HL-60 (cell line): ENCODE measurements around the gene SP3.

ENCODE experiments used
- GABPA ChIP-seq: IDR thresholded peaks from 2 replicates; pipeline ENCODE4 v1.6.1; 2012; ENCODE audit warnings: low read depth
- TF ChIP-seq, protein P1 (sequence below): IDR thresholded peaks from one replicate; pipeline ENCODE4 v1.5.1; 2011; ENCODE audit warnings: low read length, control low read depth, inconsistent platforms; ENCODE audit not compliant: insufficient read depth

DNA sequence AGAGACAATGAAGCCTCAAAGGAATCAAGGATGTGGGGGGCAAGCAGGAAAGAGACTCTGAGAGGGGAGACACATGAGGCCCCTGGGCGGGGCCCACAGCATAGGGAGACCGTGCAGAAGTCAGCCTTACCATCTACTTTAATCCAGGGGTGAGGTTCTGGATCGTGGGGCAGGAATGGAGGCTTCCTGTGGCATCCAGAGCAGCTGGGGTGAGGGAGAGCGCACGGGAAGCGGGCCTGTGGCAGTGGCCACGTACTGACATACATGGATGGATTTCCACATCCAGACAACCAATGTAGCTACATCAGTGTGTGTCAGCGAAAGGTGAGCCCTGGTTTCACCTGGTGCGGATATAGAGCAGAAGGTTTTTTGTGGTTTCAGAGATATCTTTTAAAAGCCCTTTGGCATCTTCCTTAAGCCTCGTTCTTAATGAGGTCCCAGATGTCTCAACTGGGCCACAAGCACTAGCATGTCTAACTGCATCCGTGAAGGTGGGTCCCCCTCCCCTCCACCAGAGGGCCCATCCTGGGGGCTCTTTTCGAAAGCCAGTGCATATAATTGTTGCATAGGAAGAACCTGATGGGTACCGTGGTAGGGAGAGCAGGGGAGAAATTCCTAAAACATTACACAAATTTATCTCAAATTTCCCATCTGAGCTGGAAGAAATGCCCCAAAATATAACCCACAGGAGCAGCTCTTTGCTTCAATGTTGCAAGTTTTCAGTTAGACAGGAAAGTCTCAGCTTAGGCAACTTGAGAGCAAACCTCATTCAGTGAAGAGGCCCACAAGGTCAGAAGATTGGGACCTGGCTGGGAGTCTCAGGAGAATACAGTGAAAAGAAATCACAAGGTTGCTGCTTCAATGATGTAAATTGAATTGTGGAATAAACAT is 90.9 kb downstream of the SP3 start:
- TF ChIP-seq, protein P1, sequence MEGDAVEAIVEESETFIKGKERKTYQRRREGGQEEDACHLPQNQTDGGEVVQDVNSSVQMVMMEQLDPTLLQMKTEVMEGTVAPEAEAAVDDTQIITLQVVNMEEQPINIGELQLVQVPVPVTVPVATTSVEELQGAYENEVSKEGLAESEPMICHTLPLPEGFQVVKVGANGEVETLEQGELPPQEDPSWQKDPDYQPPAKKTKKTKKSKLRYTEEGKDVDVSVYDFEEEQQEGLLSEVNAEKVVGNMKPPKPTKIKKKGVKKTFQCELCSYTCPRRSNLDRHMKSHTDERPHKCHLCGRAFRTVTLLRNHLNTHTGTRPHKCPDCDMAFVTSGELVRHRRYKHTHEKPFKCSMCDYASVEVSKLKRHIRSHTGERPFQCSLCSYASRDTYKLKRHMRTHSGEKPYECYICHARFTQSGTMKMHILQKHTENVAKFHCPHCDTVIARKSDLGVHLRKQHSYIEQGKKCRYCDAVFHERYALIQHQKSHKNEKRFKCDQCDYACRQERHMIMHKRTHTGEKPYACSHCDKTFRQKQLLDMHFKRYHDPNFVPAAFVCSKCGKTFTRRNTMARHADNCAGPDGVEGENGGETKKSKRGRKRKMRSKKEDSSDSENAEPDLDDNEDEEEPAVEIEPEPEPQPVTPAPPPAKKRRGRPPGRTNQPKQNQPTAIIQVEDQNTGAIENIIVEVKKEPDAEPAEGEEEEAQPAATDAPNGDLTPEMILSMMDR = no peak
- TF ChIP-seq GABPA = no peak
